Muscle of leg (tissue), 16 donors: ENCODE results near the gene MTUS2. TPM values are rescaled to one million over a fixed set of nuclear protein-coding genes. Genes with fewer than 3 reads are reported as not detected.

Experiments used
- DNase-seq: peaks from one replicate; pipeline ENCODE4 v3.0.0; 2013
- H3K27ac ChIP-seq: one replicate; pipeline ENCODE4 v1.5.1; 2013; ENCODE audit warnings: mild to moderate bottlenecking, low read length, control low read depth
- H3K27me3 ChIP-seq: one replicate; pipeline ENCODE4 v1.6.1; 2013; ENCODE audit warnings: low read length; ENCODE audit not compliant: control insufficient read depth, insufficient read depth
- H3K36me3 ChIP-seq: one replicate; pipeline ENCODE4 v1.6.1; 2013; ENCODE audit warnings: low read length; ENCODE audit not compliant: control insufficient read depth, insufficient read depth
- H3K4me1 ChIP-seq: one replicate; pipeline ENCODE4 v1.6.1; 2013; ENCODE audit warnings: low read length; ENCODE audit not compliant: control insufficient read depth, insufficient read depth
- H3K4me3 ChIP-seq: one replicate; pipeline ENCODE4 v1.5.1; 2013; ENCODE audit warnings: low read length, control low read depth
- H3K9me3 ChIP-seq: replicated peaks from 2 replicates; pipeline ENCODE4 v1.6.1; 2013; ENCODE audit warnings: low read depth, low read length; ENCODE audit not compliant: control insufficient read depth
- WGBS: methylation state at CpG from one replicate; pipeline ENCODE4 v1.1.5; 2013; ENCODE audit warnings: missing lambda C conversion rate; ENCODE audit not compliant: insufficient coverage; 5-methylcytosine and 5-hydroxymethylcytosine counted together
- long read RNA-seq, 11 donors: transcript quantifications; one replicate each; lab custom pipeline, GENCODE V29; 2026
- polyA plus RNA-seq, 8 donors: library from polyadenylated mRNA; unstranded; fragments of 120-200 nt; gene quantifications; one replicate each; pipeline versions ENCODE4 v1.2.1 to v1.2.3, GENCODE V29; 2013; ENCODE audit warnings: inconsistent platforms in 1 of 8, low replicate concordance in 1 of 8; ENCODE audit not compliant: insufficient read length in 8 of 8, insufficient read depth in 1 of 8
- total RNA-seq: library from RNA; stranded (reverse); fragments of 120-200 nt; gene quantifications from one replicate; pipeline ENCODE4 v1.2.4, GENCODE V29; 2013

MTUS2 gene
- total RNA-seq (11.3 TPM), polyA plus RNA-seq (10 to 100 TPM; 16.6 to 29.5 (median 21.8) TPM)
- long read RNA-seq, donor 1, partial matches to known transcripts = 5 of 6 reads
- long read RNA-seq, donor 1, other reads (novel, unspliced or antisense) = 0 of 6 reads
- long read RNA-seq, donor 2, partial matches to known transcripts = 0 of 1 reads
- long read RNA-seq, donor 2, other reads (novel, unspliced or antisense) = 0 of 1 reads
- long read RNA-seq, donor 3, transcript MTUS2-202 (9 exons, 1,793 nt) = major isoform, 11 of 13 reads
- long read RNA-seq, donor 3, partial matches to known transcripts = 0 of 13 reads
- long read RNA-seq, donor 3, other reads (novel, unspliced or antisense) = 0 of 13 reads
- long read RNA-seq, donor 4, transcript MTUS2-202 (9 exons, 1,793 nt) = major isoform, 5 of 6 reads
- long read RNA-seq, donor 4, partial matches to known transcripts = 0 of 6 reads
- long read RNA-seq, donor 4, other reads (novel, unspliced or antisense) = 0 of 6 reads
- long read RNA-seq, donor 5, transcript MTUS2-202 (9 exons, 1,793 nt) = major isoform, 9 of 17 reads
- long read RNA-seq, donor 5, partial matches to known transcripts = 7 of 17 reads
- long read RNA-seq, donor 5, other reads (novel, unspliced or antisense) = 0 of 17 reads
- long read RNA-seq, donor 6, transcript MTUS2-202 (9 exons, 1,793 nt) = major isoform, 16 of 24 reads
- long read RNA-seq, donor 6, partial matches to known transcripts = 7 of 24 reads
- long read RNA-seq, donor 6, other reads (novel, unspliced or antisense) = 0 of 24 reads
- long read RNA-seq, donor 7, partial matches to known transcripts = 6 of 11 reads
- long read RNA-seq, donor 7, other reads (novel, unspliced or antisense) = 0 of 11 reads
- long read RNA-seq, donor 8, transcript MTUS2-202 (9 exons, 1,793 nt) = major isoform, 5 of 5 reads
- long read RNA-seq, donor 8, partial matches to known transcripts = 0 of 5 reads
- long read RNA-seq, donor 8, other reads (novel, unspliced or antisense) = 0 of 5 reads
- long read RNA-seq, donor 9, transcript MTUS2-202 (9 exons, 1,793 nt) = major isoform, 7 of 7 reads
- long read RNA-seq, donor 9, partial matches to known transcripts = 0 of 7 reads
- long read RNA-seq, donor 9, other reads (novel, unspliced or antisense) = 0 of 7 reads
- long read RNA-seq, donor 10, transcript MTUS2-202 (9 exons, 1,793 nt) = major isoform, 11 of 12 reads
- long read RNA-seq, donor 10, partial matches to known transcripts = 0 of 12 reads
- long read RNA-seq, donor 10, other reads (novel, unspliced or antisense) = 0 of 12 reads
- long read RNA-seq, donor 11, transcript MTUS2-202 (9 exons, 1,793 nt) = major isoform, 8 of 9 reads
- long read RNA-seq, donor 11, partial matches to known transcripts = 0 of 9 reads
- long read RNA-seq, donor 11, other reads (novel, unspliced or antisense) = 0 of 9 reads

DNA sequence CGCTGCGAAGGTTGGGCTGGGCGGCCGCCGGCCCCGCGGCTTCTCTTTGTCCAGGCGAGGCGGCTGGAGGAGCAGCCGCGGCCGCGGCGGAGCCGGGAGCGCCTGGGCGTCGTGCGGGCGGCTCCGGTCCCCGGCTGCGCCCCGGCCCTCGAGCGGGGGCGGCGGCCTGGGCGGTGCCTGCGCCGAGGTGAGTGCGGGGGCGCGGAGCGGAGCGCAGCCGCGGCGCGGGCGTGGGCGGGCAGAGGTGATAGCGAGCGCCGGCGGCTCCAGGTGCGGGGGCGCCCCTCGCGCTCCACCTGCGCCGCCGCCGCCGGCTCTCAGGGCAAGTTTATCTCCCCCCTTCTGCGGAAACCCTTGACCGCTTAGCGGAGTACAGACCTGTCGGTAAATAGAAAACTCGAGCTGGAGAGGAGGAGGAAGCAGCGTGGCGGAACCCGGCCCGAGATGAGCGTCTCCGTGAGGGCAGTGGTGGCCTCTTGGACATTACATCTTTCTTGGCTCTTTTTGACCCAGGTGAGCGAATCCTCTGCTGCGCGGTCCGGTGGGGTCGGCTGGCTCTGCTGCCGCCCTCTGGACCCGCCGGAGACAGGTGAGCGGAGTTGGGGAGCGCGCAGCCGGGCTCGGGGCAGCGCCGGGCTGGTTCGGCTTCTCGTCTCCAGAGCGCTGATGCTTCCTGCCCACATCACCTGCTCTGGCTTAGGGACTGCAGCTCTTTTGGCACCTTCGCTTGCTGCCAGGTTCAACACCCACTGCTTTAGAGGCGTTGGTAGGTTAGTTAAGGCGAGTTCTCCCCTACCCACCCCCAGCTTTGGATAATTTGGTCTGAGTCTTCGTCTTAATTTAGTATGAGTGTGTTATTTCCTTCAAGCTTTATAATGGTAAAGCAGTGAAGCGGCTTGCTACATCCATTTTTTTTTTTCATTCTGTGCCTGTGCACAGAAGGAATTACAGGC lies at the start of gene MTUS2:
Gene MTUS2, plus strand, starts transcription at position 241 of the 953 bp plus-strand sequence.
- Histone ChIP-seq H3K27me3 (peaks cover 42% of the 10 kb centered on the region), H3K27ac (no peak within 1 kb of the TSS), H3K36me3 (no peaks in the 10 kb centered on the region), H3K9me3 (peaks cover 4% of the 10 kb centered on the region), H3K4me1 (peaks cover 8% of the 10 kb centered on the region), H3K4me3 (no peak within 1 kb of the TSS)
- peak; percentile 6 for DNase-seq
- 0% methylated on average over 76 of the region's 89 CpGs for WGBS

GRCh38 chr13:28778308-28779215 lies 41.6 kb upstream of the MTUS2 start:
- Histone ChIP-seq H3K27me3 (no peaks in the 10 kb centered on the region), H3K36me3 (no peaks in the 10 kb centered on the region), H3K4me1 (no peaks in the 10 kb centered on the region), H3K9me3 (no peaks in the 10 kb centered on the region), H3K27ac (no peak overlapping the region), H3K4me3 (no peak overlapping the region)
- WGBS = 93% methylated on average over 48 of the region's 48 CpGs
- no peak for DNase-seq

DNA sequence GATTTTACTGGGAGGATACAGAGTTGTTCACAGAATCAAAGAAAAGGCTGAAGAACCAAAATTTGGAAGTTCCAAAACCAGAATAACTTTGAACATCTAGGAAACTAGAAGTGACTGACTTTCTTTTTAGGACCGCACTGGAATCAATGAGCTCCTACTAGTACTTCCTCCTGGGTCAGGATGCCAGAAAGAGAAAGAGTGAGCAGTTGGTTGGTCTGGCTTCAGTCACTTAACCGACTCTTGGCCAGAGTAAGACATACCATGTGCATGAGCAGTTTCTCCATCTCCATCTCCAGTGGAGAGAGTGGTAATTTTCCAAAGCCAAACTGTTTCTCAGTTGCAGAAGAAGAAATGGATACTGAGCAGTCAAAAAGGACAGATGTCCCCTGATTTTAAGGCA lies 27.1 kb upstream of the MTUS2 start:
- no peak overlapping the region for H3K27ac ChIP-seq
- no peaks in the 10 kb centered on the region for H3K4me1 ChIP-seq
- no peaks in the 10 kb centered on the region for H3K9me3 ChIP-seq
- no CpG with 5 or more reads among the region's 2 CpGs for WGBS
- H3K36me3 ChIP-seq = no peaks in the 10 kb centered on the region
- DNase-seq = peak; percentile 22
- peaks cover 11% of the 10 kb centered on the region for H3K27me3 ChIP-seq
- no peak overlapping the region for H3K4me3 ChIP-seq

DNA sequence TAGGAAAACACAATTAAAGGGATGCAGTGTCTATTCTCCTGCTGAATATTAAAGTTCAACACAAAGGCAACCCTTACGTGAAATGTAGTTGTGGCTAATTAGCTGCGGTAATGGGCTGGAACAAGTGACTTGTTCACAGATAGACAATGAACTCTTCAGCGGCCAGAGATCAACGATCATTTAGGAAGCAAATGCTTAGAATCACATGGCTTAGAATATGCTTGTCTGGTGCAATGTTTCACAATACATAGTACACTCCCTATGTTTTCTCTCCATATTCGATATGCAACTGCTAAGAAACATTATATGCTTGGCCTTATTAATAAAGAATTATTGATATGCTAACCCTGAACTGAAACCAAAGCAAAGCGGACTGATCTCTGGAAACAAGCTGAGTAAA lies 25.7 kb upstream of the MTUS2 start:
- Histone ChIP-seq H3K4me3 (no peak overlapping the region), H3K36me3 (no peaks in the 10 kb centered on the region), H3K4me1 (no peaks in the 10 kb centered on the region), H3K9me3 (no peaks in the 10 kb centered on the region), H3K27ac (no peak overlapping the region), H3K27me3 (peaks cover 11% of the 10 kb centered on the region)
- 100% methylated on average over 3 of the region's 6 CpGs for WGBS
- DNase-seq = no peak

- Histone ChIP-seq H3K4me1 (no peaks in the 10 kb centered on the region), H3K4me3 (no peak overlapping the region), H3K36me3 (no peaks in the 10 kb centered on the region), H3K9me3 (no peaks in the 10 kb centered on the region), H3K27ac (no peak overlapping the region), H3K27me3 (peaks cover 11% of the 10 kb centered on the region)
- no CpG with 5 or more reads among the region's 1 CpG for WGBS
- DNase-seq = no peak
Measured at GRCh38 chr13:28796938-28797257, 23.2 kb upstream of the MTUS2 start.

- peaks cover 2% of the 10 kb centered on the region for H3K9me3 ChIP-seq
- H3K4me1 ChIP-seq = no peaks in the 10 kb centered on the region
- H3K4me3 ChIP-seq = no peak overlapping the region
- peaks cover 2% of the 10 kb centered on the region for H3K27me3 ChIP-seq
- 50% methylated on average over 9 of the region's 11 CpGs for WGBS
- H3K36me3 ChIP-seq = no peaks in the 10 kb centered on the region
- no peak for DNase-seq
- H3K27ac ChIP-seq = no peak overlapping the region
Measured at GRCh38 chr13:28805193-28805819, 14.8 kb upstream of the MTUS2 start.

GRCh38 chr13:28817204-28817603 lies 2.9 kb upstream of the MTUS2 start:
- H3K27ac ChIP-seq = no peak overlapping the region
- H3K36me3 ChIP-seq = no peaks in the 10 kb centered on the region
- H3K4me1 ChIP-seq = peaks cover 8% of the 10 kb centered on the region
- no peak overlapping the region for H3K4me3 ChIP-seq
- WGBS = 90% methylated on average over 2 of the region's 2 CpGs
- H3K9me3 ChIP-seq = peaks cover 4% of the 10 kb centered on the region
- DNase-seq = no peak
- peaks cover 35% of the 10 kb centered on the region for H3K27me3 ChIP-seq

GRCh38 chr13:28819046-28819730 lies 951 bp upstream of the MTUS2 start:
- Histone ChIP-seq H3K4me1 (peaks cover 8% of the 10 kb centered on the region), H3K27ac (no peak overlapping the region), H3K4me3 (no peak overlapping the region), H3K9me3 (peaks cover 4% of the 10 kb centered on the region), H3K27me3 (peaks cover 42% of the 10 kb centered on the region), H3K36me3 (no peaks in the 10 kb centered on the region)
- peak; percentile 22 for DNase-seq
- 1% methylated on average over 9 of the region's 29 CpGs for WGBS
